Loucy (cell line): ENCODE data around the gene FIS1.

ENCODE experiments used
- H2AFZ ChIP-seq: fragments of 200-600 bp; sonication (generic); 2 replicates; pipeline ENCODE4 v1.6.0; 2016; ENCODE audit warnings: antibody characterized with exemption, mild to moderate bottlenecking, low read length, moderate library complexity
- H3F3A ChIP-seq: fragments of 200-600 bp; 2 replicates; pipeline ENCODE4 v1.6.0; 2016; ENCODE audit warnings: antibody characterized with exemption, low read depth, mild to moderate bottlenecking
- H3K27me3 ChIP-seq: fragments of 200-600 bp; sonication (generic); 2 replicates; pipeline ENCODE4 v1.6.1; 2014; ENCODE audit warnings: low read length, mild to moderate bottlenecking; ENCODE audit not compliant: insufficient read depth, poor library complexity, severe bottlenecking
- H3K36me3 ChIP-seq: fragments of 200-600 bp; sonication (generic); 2 replicates; pipeline ENCODE4 v1.6.1; 2016; ENCODE audit warnings: low read length; ENCODE audit not compliant: insufficient read depth
- H3K4me1 ChIP-seq: fragments of 200-600 bp; sonication (generic); 2 replicates; pipeline ENCODE4 v1.5.1; 2014; ENCODE audit warnings: low read length, mild to moderate bottlenecking; ENCODE audit not compliant: insufficient read depth, poor library complexity, severe bottlenecking
- H3K4me2 ChIP-seq: fragments of 200-600 bp; sonication (generic); 2 replicates; pipeline ENCODE4 v1.6.0; 2014; ENCODE audit warnings: antibody characterized with exemption, low read length, low read depth, mild to moderate bottlenecking; ENCODE audit not compliant: poor library complexity, severe bottlenecking
- H3K4me3 ChIP-seq: fragments of 200-600 bp; sonication (generic); 2 replicates; pipeline ENCODE4 v1.5.1; 2014; ENCODE audit warnings: low read length, mild to moderate bottlenecking, mixed read lengths; ENCODE audit not compliant: poor library complexity, severe bottlenecking
- H3K79me2 ChIP-seq: fragments of 200-600 bp; sonication (generic); 2 replicates; pipeline ENCODE4 v1.6.1; 2014; ENCODE audit warnings: low read length; ENCODE audit not compliant: insufficient read depth
- H3K9ac ChIP-seq: fragments of 200-600 bp; sonication (generic); 2 replicates; pipeline ENCODE4 v1.6.0; 2014; ENCODE audit warnings: mild to moderate bottlenecking, low read depth, low read length, moderate library complexity; ENCODE audit not compliant: poor library complexity, severe bottlenecking
- H3K9me2 ChIP-seq: fragments of 200-600 bp; sonication (generic); replicated peaks from 2 replicates; pipeline ENCODE4 v1.6.1; 2016; ENCODE audit warnings: low read depth, low read length, mixed read lengths
- H3K9me3 ChIP-seq: fragments of 200-600 bp; sonication (generic); 2 replicates; pipeline ENCODE4 v1.6.1; 2014; ENCODE audit warnings: mild to moderate bottlenecking, antibody characterized with exemption, low read length, low read depth; ENCODE audit not compliant: insufficient read depth
- H4K20me1 ChIP-seq: fragments of 200-600 bp; sonication (generic); 2 replicates; pipeline ENCODE4 v1.6.0; 2014; ENCODE audit warnings: antibody characterized with exemption, low read length, mild to moderate bottlenecking; ENCODE audit not compliant: insufficient read depth, poor library complexity, severe bottlenecking
- CTCF ChIP-seq: fragments of 200-600 bp; sonication (generic); conservative IDR thresholded peaks from 2 replicates; pipeline ENCODE4 v1.5.1; 2014; ENCODE audit warnings: mild to moderate bottlenecking, antibody characterized with exemption, low read length
- EZH2phosphoT487 ChIP-seq: fragments of 200-600 bp; IDR thresholded peaks from 2 replicates; pipeline ENCODE4 v1.6.1; 2018; ENCODE audit warnings: antibody characterized with exemption, mild to moderate bottlenecking, moderate library complexity, borderline replicate concordance

Gene FIS1

GRCh38 chr7:101248276-101248675 is 3.4 kb upstream of the FIS1 start:
- peak overlapping the region; percentile 41 for H3K4me2 ChIP-seq
- H3K79me2 ChIP-seq: peaks cover 73% of the 10 kb centered on the region
- H3F3A ChIP-seq: no peaks in the 10 kb centered on the region
- no peaks in the 10 kb centered on the region for H3K9me2 ChIP-seq
- no peak overlapping the region for H2AFZ ChIP-seq
- peak overlapping the region; percentile 47 for H3K4me3 ChIP-seq
- H3K4me1 ChIP-seq: peaks cover 21% of the 10 kb centered on the region
- no peak overlapping the region for H3K9ac ChIP-seq
- TF ChIP-seq CTCF (no peak), EZH2phosphoT487 (no peak)
- no peaks in the 10 kb centered on the region for H3K36me3 ChIP-seq
- peaks cover 41% of the 10 kb centered on the region for H4K20me1 ChIP-seq
- no peaks in the 10 kb centered on the region for H3K27me3 ChIP-seq
- H3K9me3 ChIP-seq: no peaks in the 10 kb centered on the region

- H3K4me2 ChIP-seq: peak overlapping the region; percentile 94
- H3K9ac ChIP-seq: peak overlapping the region; percentile 92
- H3K27me3 ChIP-seq: no peaks in the 10 kb centered on the region
- no peaks in the 10 kb centered on the region for H3K36me3 ChIP-seq
- H3K4me1 ChIP-seq: peaks cover 10% of the 10 kb centered on the region
- H3F3A ChIP-seq: no peaks in the 10 kb centered on the region
- no peaks in the 10 kb centered on the region for H3K9me2 ChIP-seq
- peaks cover 67% of the 10 kb centered on the region for H3K79me2 ChIP-seq
- H2AFZ ChIP-seq: peak overlapping the region; percentile 62; the same call in 1 of the 2 replicates
- peaks cover 24% of the 10 kb centered on the region for H4K20me1 ChIP-seq
- no peaks in the 10 kb centered on the region for H3K9me3 ChIP-seq
- H3K4me3 ChIP-seq: peak overlapping the region; percentile 100
- TF ChIP-seq CTCF (no peak), EZH2phosphoT487 (no peak)
These were observed 327 bp upstream of the FIS1 start for GRCh38 chr7:101245147-101245668.

DNA sequence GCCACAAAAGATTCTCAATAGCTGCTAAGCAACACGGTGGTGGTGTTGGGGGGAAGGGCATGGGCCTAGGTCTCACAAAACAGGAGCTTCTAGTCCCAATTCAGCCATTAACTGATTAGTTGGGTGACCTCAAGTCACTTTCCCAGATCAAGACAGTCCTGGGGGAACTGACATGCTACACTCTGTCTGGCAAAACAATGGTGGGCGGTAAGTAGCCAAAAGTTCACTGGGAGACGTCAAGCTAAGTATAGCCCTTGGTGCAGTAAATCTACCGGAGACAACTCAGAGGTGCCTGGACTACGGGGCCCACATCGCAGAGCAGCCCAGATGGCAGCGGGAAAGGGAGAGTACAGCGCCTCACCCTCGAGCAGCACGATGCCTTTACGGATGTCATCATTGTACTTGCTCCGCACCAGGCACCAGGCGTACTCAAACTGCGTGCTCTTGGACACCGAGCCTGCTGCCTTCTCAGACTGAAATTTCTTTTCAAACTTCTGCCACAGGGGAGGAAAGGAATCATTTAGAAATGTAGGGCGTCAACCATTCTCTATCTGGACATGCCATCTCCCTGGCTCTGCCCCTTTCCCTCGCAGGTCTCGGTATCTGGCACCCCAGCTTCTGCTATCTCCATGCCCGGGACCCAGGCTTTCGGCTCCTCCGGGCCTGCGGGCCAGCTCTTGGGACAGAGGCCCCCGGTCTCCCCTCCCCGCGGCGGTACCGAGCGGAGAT is 1.1 kb downstream of the FIS1 start:
- TF ChIP-seq CTCF (no peak), EZH2phosphoT487 (no peak)
- no peaks in the 10 kb centered on the region for H3K9me3 ChIP-seq
- H3K4me2 ChIP-seq: peak overlapping the region; percentile 94
- H4K20me1 ChIP-seq: peaks cover 22% of the 10 kb centered on the region
- no peaks in the 10 kb centered on the region for H3K9me2 ChIP-seq
- peak overlapping the region; percentile 92 for H3K9ac ChIP-seq
- H3K36me3 ChIP-seq: no peaks in the 10 kb centered on the region
- no peak overlapping the region for H2AFZ ChIP-seq
- peaks cover 53% of the 10 kb centered on the region for H3K79me2 ChIP-seq
- no peaks in the 10 kb centered on the region for H3F3A ChIP-seq
- H3K4me3 ChIP-seq: peak overlapping the region; percentile 100
- peaks cover 7% of the 10 kb centered on the region for H3K4me1 ChIP-seq
- no peaks in the 10 kb centered on the region for H3K27me3 ChIP-seq
